Esophagus squamous epithelium (tissue), 5 donors: ENCODE measurements around the gene PDE3A. TPM values are rescaled to one million over a fixed set of nuclear protein-coding genes. Genes with fewer than 3 reads are reported as not detected.

ENCODE experiments used
- DNase-seq: peaks from one replicate; lab custom pipeline; 2025; lab: John Stamatoyannopoulos, UW
- H3K27ac ChIP-seq, 4 donors: fragments of 200-600 bp; sonication (generic); one replicate each; pipeline ENCODE4 v1.5.1; 2016 to 2019; ENCODE audit warnings: mild to moderate bottlenecking in 1 of 4
- H3K27me3 ChIP-seq, 4 donors: fragments of 200-600 bp; sonication (generic); 1 replicate in 3 of 4; 2 replicates in 1 of 4; pipeline versions ENCODE4 v1.5.1 to v1.6.0; 2017 to 2021; ENCODE audit warnings: antibody characterized with exemption in 1 of 4
- H3K36me3 ChIP-seq, 3 donors: fragments of 200-600 bp; sonication (generic); one replicate each; pipeline ENCODE4 v1.5.1; 2016 to 2019
- H3K4me1 ChIP-seq, 3 donors: fragments of 200-600 bp; sonication (generic); one replicate each; pipeline ENCODE4 v1.5.1; 2017 to 2019
- H3K4me3 ChIP-seq, 4 donors: fragments of 200-600 bp; sonication (generic); 1 replicate in 3 of 4; 2 replicates in 1 of 4; pipeline ENCODE4 v1.5.1; 2016 to 2019; ENCODE audit warnings: mild to moderate bottlenecking in 2 of 4, moderate library complexity in 1 of 4
- H3K9me3 ChIP-seq, 3 donors: fragments of 200-600 bp; sonication (generic); one replicate each; pipeline ENCODE4 v1.5.1; 2016 to 2019
- POLR2A ChIP-seq, 4 donors: fragments of 450-650 bp; IDR thresholded peaks; one replicate each; pipeline ENCODE4 v1.6.1; 2017; ENCODE audit warnings: antibody characterized with exemption in 4 of 4, mild to moderate bottlenecking in 4 of 4, moderate library complexity in 3 of 4
- WGBS, 2 donors: methylation state at CpG; one replicate each; pipeline ENCODE4 v1.1.5; 2018; 5-methylcytosine and 5-hydroxymethylcytosine counted together
- intact Hi-C: fragments of 100-400 bp; cut with DNase I; formaldehyde crosslinking; loops from one replicate; pipeline ENCODE4 v1.15.0; 2022
- total RNA-seq, 4 donors: library from RNA; depleted of rRNA; stranded (reverse); fragments of >200 nt; gene quantifications; one replicate each; pipeline ENCODE4 v1.1.0, GENCODE V29; 2016
- TF ChIP-seq, protein P1 (sequence below), 6 experiments: fragments of 450-650 bp in 4 of 6; fragments of 200-600 bp in 2 of 6; sonication (generic) in 2 of 6; IDR thresholded peaks; one replicate each; pipeline ENCODE4 v1.5.1; 2016 to 2019; ENCODE audit warnings: antibody characterized with exemption in 6 of 6, mild to moderate bottlenecking in 4 of 6, moderate library complexity in 4 of 6
- donor health status: DM: yes; HTN: yes; CAD: no.

PDE3A gene
- total RNA-seq, 4 donors from 2014 or later = 0.30 to 5.5 (median 3.1) TPM

DNA sequence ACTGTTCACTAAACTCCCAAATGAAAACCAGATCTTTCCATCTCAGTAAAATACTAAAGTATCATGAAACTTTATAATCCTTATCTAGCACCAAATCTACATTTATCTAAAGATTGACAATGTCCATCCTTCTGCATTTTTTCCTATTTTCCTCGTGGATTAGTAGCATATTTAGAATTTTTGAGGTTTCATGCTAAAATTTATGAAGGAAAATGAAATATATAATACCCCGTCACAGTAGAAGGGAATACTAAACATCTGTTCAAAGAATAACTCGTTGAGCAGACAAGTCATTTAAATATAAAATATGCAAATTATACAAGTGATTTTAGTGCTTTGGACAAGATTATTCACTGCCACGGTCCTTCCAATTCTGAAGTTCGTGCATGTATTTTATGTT is 204.1 kb downstream of the PDE3A start:
- Histone ChIP-seq H3K4me1 (no peaks in the 10 kb centered on the region), H3K9me3 (no peaks in the 10 kb centered on the region), H3K27ac (no peak overlapping the region), H3K27me3 (no peaks in the 10 kb centered on the region), H3K36me3 (no peaks in the 10 kb centered on the region), H3K4me3 (no peak overlapping the region)
- intact Hi-C loops = no loop called here
- WGBS, 2 donors = 63 to 67% methylated on average over 5 of the region's 5 CpGs
- TF ChIP-seq, protein P1, sequence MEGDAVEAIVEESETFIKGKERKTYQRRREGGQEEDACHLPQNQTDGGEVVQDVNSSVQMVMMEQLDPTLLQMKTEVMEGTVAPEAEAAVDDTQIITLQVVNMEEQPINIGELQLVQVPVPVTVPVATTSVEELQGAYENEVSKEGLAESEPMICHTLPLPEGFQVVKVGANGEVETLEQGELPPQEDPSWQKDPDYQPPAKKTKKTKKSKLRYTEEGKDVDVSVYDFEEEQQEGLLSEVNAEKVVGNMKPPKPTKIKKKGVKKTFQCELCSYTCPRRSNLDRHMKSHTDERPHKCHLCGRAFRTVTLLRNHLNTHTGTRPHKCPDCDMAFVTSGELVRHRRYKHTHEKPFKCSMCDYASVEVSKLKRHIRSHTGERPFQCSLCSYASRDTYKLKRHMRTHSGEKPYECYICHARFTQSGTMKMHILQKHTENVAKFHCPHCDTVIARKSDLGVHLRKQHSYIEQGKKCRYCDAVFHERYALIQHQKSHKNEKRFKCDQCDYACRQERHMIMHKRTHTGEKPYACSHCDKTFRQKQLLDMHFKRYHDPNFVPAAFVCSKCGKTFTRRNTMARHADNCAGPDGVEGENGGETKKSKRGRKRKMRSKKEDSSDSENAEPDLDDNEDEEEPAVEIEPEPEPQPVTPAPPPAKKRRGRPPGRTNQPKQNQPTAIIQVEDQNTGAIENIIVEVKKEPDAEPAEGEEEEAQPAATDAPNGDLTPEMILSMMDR (IDR thresholded peaks at IDR 0.05) = no peak
- TF ChIP-seq POLR2A (IDR thresholded peaks at IDR 0.05) = no peak
- no peak for DNase-seq

DNA sequence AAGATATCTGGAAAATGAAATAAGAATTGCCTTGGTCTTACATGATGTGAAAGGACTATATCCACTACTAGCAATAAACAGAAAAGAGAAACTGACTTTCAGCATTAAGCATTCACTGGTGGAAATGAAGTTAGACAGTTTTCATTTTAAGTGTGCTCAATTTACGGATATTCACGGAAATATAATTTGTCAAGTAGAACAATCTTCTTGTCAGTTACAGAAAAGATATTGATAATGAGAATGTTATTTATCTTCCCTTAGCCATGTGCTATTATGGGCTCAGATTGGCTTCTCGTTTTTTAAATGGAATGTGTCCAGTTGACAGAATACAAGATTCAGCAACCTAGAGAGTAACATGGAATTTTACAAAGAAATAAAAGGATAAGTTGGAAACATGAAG is 208.2 kb downstream of the PDE3A start:
- no peak for TF ChIP-seq POLR2A (IDR thresholded peaks at IDR 0.05)
- TF ChIP-seq, protein P1 (IDR thresholded peaks at IDR 0.05) = no peak
- Histone ChIP-seq H3K27ac (no peak overlapping the region), H3K4me1 (no peaks in the 10 kb centered on the region), H3K27me3 (no peaks in the 10 kb centered on the region), H3K9me3 (no peaks in the 10 kb centered on the region), H3K4me3 (no peak overlapping the region), H3K36me3 (no peaks in the 10 kb centered on the region)
- WGBS, 2 donors = 79 to 87% methylated on average over 3 of the region's 3 CpGs
- intact Hi-C loops = no loop called here
- DNase-seq = no peak

DNA sequence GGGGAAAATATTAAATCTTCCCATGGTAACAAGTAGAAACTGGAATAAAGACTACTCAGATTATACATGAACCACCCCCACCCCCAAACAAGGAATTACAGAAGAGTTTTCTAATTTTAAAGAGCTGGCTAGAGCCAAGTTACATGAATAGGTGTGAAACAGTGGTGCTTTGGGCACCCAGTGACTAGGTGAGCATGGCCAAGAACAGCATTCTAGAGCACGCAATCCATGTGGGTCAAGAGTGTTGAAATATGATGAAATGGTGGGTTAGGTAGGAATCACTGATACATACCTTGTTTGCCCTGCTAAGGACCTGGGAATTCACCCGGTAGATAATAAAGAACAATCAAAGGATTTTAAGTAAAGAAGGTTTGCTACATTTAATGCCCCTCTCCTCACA is 208.7 kb downstream of the PDE3A start:
- TF ChIP-seq, protein P1 (IDR thresholded peaks at IDR 0.05) = no peak
- TF ChIP-seq POLR2A (IDR thresholded peaks at IDR 0.05) = no peak
- intact Hi-C loops = no loop called here
- WGBS, 2 donors = 70 to 75% methylated on average over 2 of the region's 2 CpGs

DNA sequence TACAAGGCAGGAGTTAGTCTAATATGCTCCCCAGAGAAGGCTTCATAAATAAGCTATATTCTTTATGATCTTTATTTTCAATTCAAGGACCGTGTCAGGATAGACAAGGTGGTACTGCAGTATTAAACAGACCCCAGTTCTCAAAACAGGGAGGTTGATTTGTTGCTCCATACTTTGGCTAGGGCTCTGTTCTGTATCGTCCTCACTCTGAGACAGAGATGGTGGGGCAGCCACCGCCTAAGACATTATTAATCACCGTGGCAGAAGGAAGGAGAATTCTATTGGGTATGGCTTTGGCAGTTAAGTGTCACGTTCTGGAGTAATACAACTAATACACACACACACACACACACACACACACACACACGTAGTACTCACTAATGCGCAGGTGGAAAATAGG is 209.8 kb downstream of the PDE3A start:
- Histone ChIP-seq H3K27me3 (no peaks in the 10 kb centered on the region), H3K4me1 (no peaks in the 10 kb centered on the region), H3K4me3 (no peak overlapping the region), H3K36me3 (no peaks in the 10 kb centered on the region), H3K27ac (no peak overlapping the region), H3K9me3 (no peaks in the 10 kb centered on the region)
- no peak for TF ChIP-seq POLR2A (IDR thresholded peaks at IDR 0.05)
- TF ChIP-seq, protein P1 (IDR thresholded peaks at IDR 0.05) = no peak
- 79 to 81% methylated on average over 5 to 6 of the region's 7 CpGs for WGBS, 2 donors
- no peak for DNase-seq
- intact Hi-C loops = no loop called here

More for the DNA sequence above, 208.7 kb downstream of the PDE3A start:
- Histone ChIP-seq H3K36me3 (no peaks in the 10 kb centered on the region), H3K27me3 (no peaks in the 10 kb centered on the region), H3K4me1 (no peaks in the 10 kb centered on the region), H3K9me3 (no peaks in the 10 kb centered on the region), H3K27ac (no peak overlapping the region), H3K4me3 (no peak overlapping the region)
- no peak for DNase-seq

DNA sequence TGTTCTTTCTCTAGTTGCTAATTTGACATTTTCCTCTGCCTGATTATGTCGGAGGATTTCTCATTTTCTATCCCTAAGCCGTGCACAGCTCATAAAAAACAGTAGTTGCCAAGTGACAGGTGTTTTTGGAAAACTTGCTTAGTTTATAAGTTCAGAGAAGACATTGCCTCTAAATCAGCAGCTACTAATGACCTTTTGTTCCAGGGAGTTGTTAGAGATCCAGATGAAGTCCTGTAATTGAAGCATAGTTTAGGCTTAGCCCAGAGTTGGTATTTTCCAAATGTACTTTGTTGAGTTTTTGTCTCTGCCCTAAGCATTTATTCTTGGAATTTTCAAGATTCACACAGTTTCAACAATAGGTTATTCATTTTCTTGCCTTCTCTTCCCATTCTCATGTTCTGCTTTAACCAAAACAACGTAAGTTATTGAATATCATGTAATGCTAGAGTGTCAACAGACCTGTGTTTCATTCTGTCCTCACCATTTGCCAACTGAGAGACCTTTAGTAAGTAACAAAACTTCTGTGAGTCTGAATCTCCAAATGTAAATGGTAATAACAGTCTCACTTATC is 216.8 kb downstream of the PDE3A start:
- intact Hi-C loops = no loop called here
- DNase-seq = no peak
- H3K4me3 ChIP-seq = no peak overlapping the region
- no peaks in the 10 kb centered on the region for H3K36me3 ChIP-seq
- no peak overlapping the region for H3K27ac ChIP-seq
- no peaks in the 10 kb centered on the region for H3K4me1 ChIP-seq
- H3K27me3 ChIP-seq = no peaks in the 10 kb centered on the region
- TF ChIP-seq POLR2A (IDR thresholded peaks at IDR 0.05) = no peak
- TF ChIP-seq, protein P1 (IDR thresholded peaks at IDR 0.05) = no peak
- H3K9me3 ChIP-seq = no peaks in the 10 kb centered on the region
- 57 to 63% methylated on average over 3 of the region's 3 CpGs for WGBS, 2 donors
